CD14-positive monocyte (primary cell): ENCODE measurements around the gene TRIM69. TPM values are rescaled to one million over a fixed set of nuclear protein-coding genes. Genes with fewer than 3 reads are reported as not detected.

Experiments
- DNase-seq, 3 donors: peaks; one replicate each; pipeline ENCODE4 v3.0.0-alpha.2; 2011 to 2022
- H2AFZ ChIP-seq: 2 replicates; pipeline ENCODE4 v1.6.0; 2012; ENCODE audit warnings: mild to moderate bottlenecking, low read depth, low read length, inconsistent platforms; ENCODE audit not compliant: insufficient read depth, poor library complexity, severe bottlenecking
- H3K27ac ChIP-seq, 2 donors: 1 replicate in 1 of 2; 2 replicates in 1 of 2; pipeline ENCODE4 v1.5.1; 2012 to 2013; ENCODE audit warnings: low read length in 2 of 2, control low read depth in 1 of 2, inconsistent platforms in 1 of 2, low read depth in 1 of 2, mild to moderate bottlenecking in 1 of 2
- H3K27me3 ChIP-seq, 2 donors: one replicate each; pipeline versions ENCODE4 v1.6.0 to v1.6.1; 2011 to 2013; ENCODE audit warnings: low read length in 2 of 2; ENCODE audit not compliant: control insufficient read depth in 2 of 2, insufficient read depth in 2 of 2
- H3K36me3 ChIP-seq, 2 donors: replicated peaks in 1 of 2; 1 replicate in 1 of 2; 2 replicates in 1 of 2; pipeline versions ENCODE4 v1.5.1 to v1.6.1; 2012 to 2013; ENCODE audit warnings: low read length in 2 of 2, control low read depth in 1 of 2, inconsistent platforms in 1 of 2, mild to moderate bottlenecking in 1 of 2; ENCODE audit not compliant: insufficient read depth in 2 of 2, control insufficient read depth in 1 of 2
- H3K4me1 ChIP-seq, 2 donors: 1 replicate in 1 of 2; 2 replicates in 1 of 2; pipeline versions ENCODE4 v1.5.1 to v1.6.1; 2012 to 2013; ENCODE audit warnings: low read length in 2 of 2, control low read depth in 1 of 2, inconsistent platforms in 1 of 2, mild to moderate bottlenecking in 1 of 2, moderate library complexity in 1 of 2; ENCODE audit not compliant: insufficient read depth in 2 of 2, control insufficient read depth in 1 of 2
- H3K4me2 ChIP-seq: replicated peaks from 2 replicates; pipeline ENCODE3; 2012; ENCODE audit warnings: low read length, moderate library complexity, mild to moderate bottlenecking; ENCODE audit not compliant: poor library complexity, severe bottlenecking; ENCODE audit errors: extremely low read depth
- H3K4me3 ChIP-seq, 3 experiments: fragments of 200-600 bp in 1 of 3; sonication (generic) in 1 of 3; replicated peaks in 1 of 3; 1 replicate in 2 of 3; 2 replicates in 1 of 3; pipeline ENCODE4 v1.5.1; 2011 to 2013; ENCODE audit warnings: low read length in 3 of 3, mild to moderate bottlenecking in 3 of 3, control low read depth in 2 of 3, low read depth in 2 of 3, inconsistent platforms in 1 of 3, moderate library complexity in 1 of 3
- H3K79me2 ChIP-seq: 2 replicates; pipeline ENCODE4 v1.6.0; 2012; ENCODE audit warnings: mild to moderate bottlenecking, control low read depth, inconsistent platforms, low read length, moderate library complexity; ENCODE audit not compliant: insufficient read depth
- H3K9ac ChIP-seq: 2 replicates; pipeline ENCODE4 v1.6.0; 2017; ENCODE audit warnings: low read length, mild to moderate bottlenecking; ENCODE audit not compliant: insufficient read depth, poor library complexity, severe bottlenecking
- H3K9me3 ChIP-seq, 2 donors: replicated peaks in 1 of 2; 1 replicate in 1 of 2; 2 replicates in 1 of 2; pipeline versions ENCODE4 v1.5.1 to v1.6.1; 2012 to 2013; ENCODE audit warnings: low read length in 2 of 2, control low read depth in 1 of 2; ENCODE audit not compliant: control insufficient read depth in 1 of 2, insufficient read depth in 1 of 2
- H4K20me1 ChIP-seq: 2 replicates; pipeline ENCODE4 v1.6.0; 2012; ENCODE audit warnings: mild to moderate bottlenecking, low read length, control low read depth, moderate library complexity; ENCODE audit not compliant: insufficient read depth
- H3K27ac Mint-ChIP-seq, 7 donors: one replicate each; pipeline ENCODE4 v1.8.0; 2020; ENCODE audit warnings: mild to moderate bottlenecking in 7 of 7, mixed read lengths in 7 of 7, moderate library complexity in 6 of 7, inconsistent platforms in 2 of 7
- H3K27me3 Mint-ChIP-seq, 3 donors: one replicate each; pipeline ENCODE4 v1.8.0; 2021 to 2022; ENCODE audit warnings: low read depth in 3 of 3, mild to moderate bottlenecking in 3 of 3, mixed read lengths in 3 of 3, moderate library complexity in 3 of 3, inconsistent platforms in 1 of 3
- H3K36me3 Mint-ChIP-seq, 2 donors: one replicate each; pipeline ENCODE4 v1.8.0; 2020; ENCODE audit warnings: mixed read lengths in 2 of 2, inconsistent platforms in 1 of 2, mild to moderate bottlenecking in 1 of 2
- H3K4me1 Mint-ChIP-seq: one replicate; pipeline ENCODE4 v1.8.0; 2020; ENCODE audit warnings: mild to moderate bottlenecking, mixed read lengths
- H3K4me3 Mint-ChIP-seq, 2 donors: one replicate each; pipeline ENCODE4 v1.8.0; 2020; ENCODE audit warnings: mild to moderate bottlenecking in 2 of 2, mixed read lengths in 2 of 2, moderate library complexity in 1 of 2
- H3K9me3 Mint-ChIP-seq, 7 donors: one replicate each; pipeline ENCODE4 v1.8.0; 2020 to 2022; ENCODE audit warnings: mixed read lengths in 7 of 7, mild to moderate bottlenecking in 6 of 7, moderate library complexity in 6 of 7, inconsistent platforms in 2 of 7
- WGBS: methylation state at CpG from one replicate; pipeline ENCODE4 v1.1.5; 2013; ENCODE audit warnings: missing lambda C conversion rate; ENCODE audit not compliant: insufficient coverage; 5-methylcytosine and 5-hydroxymethylcytosine counted together
- intact Hi-C, 2 donors: fragments of 100-400 bp; cut with micrococcal nuclease; formaldehyde crosslinking; loops; one replicate each; pipeline versions ENCODE4 v1.15.0 to v1.15.1; 2023
- polyA plus RNA-seq, 3 donors: library from polyadenylated mRNA; depleted of rRNA in 1 of 3; unstranded in 2 of 3; stranded (reverse) in 1 of 3; fragments of 300-500 nt in 2 of 3; fragments of >200 nt in 1 of 3; fragmentation: Illumina TruSeq in 2 of 3; gene quantifications; 1 replicate in 2 of 3; 2 replicates in 1 of 3; pipeline ENCODE4 v1.2.3, GENCODE V29; 2012 to 2021
- TF ChIP-seq, protein P1 (sequence below): fragments of 200-600 bp; IDR thresholded peaks from one replicate; pipeline ENCODE4 v1.8.0; 2022; ENCODE audit warnings: antibody characterized with exemption, mild to moderate bottlenecking

The TRIM69 gene
- polyA plus RNA-seq, 3 donors, result 9.4 to 18.2 (median 15.8) TPM

DNA sequence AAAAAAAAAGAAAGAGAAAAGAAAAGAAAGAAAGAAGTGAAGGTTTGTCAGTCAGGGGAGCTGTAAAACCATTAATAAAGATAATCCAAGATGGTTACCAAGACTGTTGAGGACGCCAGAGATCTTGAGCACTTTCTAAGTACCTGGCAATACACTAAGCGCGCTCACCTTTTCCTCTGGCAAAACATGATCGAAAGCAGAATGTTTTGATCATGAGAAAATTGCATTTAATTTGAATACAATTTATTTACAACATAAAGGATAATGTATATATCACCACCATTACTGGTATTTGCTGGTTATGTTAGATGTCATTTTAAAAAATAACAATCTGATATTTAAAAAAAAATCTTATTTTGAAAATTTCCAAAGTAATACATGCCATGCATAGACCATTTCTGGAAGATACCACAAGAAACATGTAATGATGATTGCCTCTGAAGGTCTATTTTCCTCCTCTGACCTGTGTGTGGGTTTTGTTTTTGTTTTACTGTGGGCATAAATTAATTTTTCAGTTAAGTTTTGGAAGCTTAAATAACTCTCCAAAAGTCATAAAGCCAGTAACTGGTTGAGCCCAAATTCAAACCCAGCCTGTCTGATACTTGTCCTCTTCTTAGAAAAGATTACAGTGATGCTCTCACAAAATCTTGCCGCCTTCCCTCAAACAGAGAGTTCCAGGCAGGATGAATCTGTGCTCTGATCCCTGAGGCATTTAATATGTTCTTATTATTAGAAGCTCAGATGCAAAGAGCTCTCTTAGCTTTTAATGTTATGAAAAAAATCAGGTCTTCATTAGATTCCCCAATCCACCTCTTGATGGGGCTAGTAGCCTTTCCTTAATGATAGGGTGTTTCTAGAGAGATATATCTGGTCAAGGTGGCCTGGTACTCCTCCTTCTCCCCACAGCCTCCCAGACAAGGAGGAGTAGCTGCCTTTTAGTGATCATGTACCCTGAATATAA lies 23.0 kb upstream of the TRIM69 start:
- peak overlapping the region; percentile 100 for H3K9ac ChIP-seq
- no peak overlapping the region for H2AFZ ChIP-seq
- TF ChIP-seq, protein P1, sequence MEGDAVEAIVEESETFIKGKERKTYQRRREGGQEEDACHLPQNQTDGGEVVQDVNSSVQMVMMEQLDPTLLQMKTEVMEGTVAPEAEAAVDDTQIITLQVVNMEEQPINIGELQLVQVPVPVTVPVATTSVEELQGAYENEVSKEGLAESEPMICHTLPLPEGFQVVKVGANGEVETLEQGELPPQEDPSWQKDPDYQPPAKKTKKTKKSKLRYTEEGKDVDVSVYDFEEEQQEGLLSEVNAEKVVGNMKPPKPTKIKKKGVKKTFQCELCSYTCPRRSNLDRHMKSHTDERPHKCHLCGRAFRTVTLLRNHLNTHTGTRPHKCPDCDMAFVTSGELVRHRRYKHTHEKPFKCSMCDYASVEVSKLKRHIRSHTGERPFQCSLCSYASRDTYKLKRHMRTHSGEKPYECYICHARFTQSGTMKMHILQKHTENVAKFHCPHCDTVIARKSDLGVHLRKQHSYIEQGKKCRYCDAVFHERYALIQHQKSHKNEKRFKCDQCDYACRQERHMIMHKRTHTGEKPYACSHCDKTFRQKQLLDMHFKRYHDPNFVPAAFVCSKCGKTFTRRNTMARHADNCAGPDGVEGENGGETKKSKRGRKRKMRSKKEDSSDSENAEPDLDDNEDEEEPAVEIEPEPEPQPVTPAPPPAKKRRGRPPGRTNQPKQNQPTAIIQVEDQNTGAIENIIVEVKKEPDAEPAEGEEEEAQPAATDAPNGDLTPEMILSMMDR, result peak; percentile 60
- peaks cover 47 to 64% of the 10 kb centered on the region in 2 donors for H3K4me1 ChIP-seq
- H3K79me2 ChIP-seq, result peaks cover 91% of the 10 kb centered on the region
- H3K27me3 ChIP-seq, result no peaks in the 10 kb centered on the region
- H3K4me1 Mint-ChIP-seq, result peaks cover 51% of the 10 kb centered on the region
- peak overlapping the region; percentile 99 to 100 (median 100) for H3K27ac Mint-ChIP-seq
- peak overlapping the region; percentile 63 to 100 (median 96) for H3K4me3 ChIP-seq
- WGBS, result no CpG with 5 or more reads among the region's 5 CpGs
- H3K4me2 ChIP-seq, result peak overlapping the region; percentile 73
- DNase-seq, result peak; percentile 27 to 60 (median 45)
- H3K9me3 ChIP-seq, result no peaks in the 10 kb centered on the region
- peak overlapping the region; percentile 98 to 100 for H3K4me3 Mint-ChIP-seq
- H3K27ac ChIP-seq, result peak overlapping the region; percentile 99 to 100
- peaks cover 48 to 49% of the 10 kb centered on the region in 2 donors for H3K36me3 ChIP-seq
- peaks cover 69% of the 10 kb centered on the region for H4K20me1 ChIP-seq
- peaks cover 69% of the 10 kb centered on the region in 2 donors for H3K36me3 Mint-ChIP-seq
- H3K27me3 Mint-ChIP-seq, result peaks cover 2 to 9% (median 4%) of the 10 kb centered on the region in 3 donors
- intact Hi-C loops, result loop anchor here in 1 of 2 donors (2.0 kb wide), 1 partner anchor 16 kb away; no protein-coding TSS in a partner anchor
- H3K9me3 Mint-ChIP-seq, result peaks cover 0 to 15% (median 4%) of the 10 kb centered on the region in 7 donors

DNA sequence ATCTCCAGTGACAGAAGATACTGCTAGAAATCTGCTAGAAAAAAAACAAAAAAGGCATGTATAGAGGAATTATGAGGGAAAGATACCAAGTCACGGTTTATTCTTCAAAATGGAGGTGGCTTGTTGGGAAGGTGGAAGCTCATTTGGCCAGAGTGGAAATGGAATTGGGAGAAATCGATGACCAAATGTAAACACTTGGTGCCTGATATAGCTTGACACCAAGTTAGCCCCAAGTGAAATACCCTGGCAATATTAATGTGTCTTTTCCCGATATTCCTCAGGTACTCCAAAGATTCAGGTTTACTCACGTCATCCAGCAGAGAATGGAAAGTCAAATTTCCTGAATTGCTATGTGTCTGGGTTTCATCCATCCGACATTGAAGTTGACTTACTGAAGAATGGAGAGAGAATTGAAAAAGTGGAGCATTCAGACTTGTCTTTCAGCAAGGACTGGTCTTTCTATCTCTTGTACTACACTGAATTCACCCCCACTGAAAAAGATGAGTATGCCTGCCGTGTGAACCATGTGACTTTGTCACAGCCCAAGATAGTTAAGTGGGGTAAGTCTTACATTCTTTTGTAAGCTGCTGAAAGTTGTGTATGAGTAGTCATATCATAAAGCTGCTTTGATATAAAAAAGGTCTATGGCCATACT lies 21.1 kb upstream of the TRIM69 start:
- peaks cover 2 to 9% (median 4%) of the 10 kb centered on the region in 3 donors for H3K27me3 Mint-ChIP-seq
- H3K9me3 ChIP-seq, result no peaks in the 10 kb centered on the region
- H3K27ac Mint-ChIP-seq, result peak overlapping the region; percentile 3 to 100 (median 80)
- peaks cover 97% of the 10 kb centered on the region for H3K79me2 ChIP-seq
- peak overlapping the region in 1 of 2 donors; percentile 99 for H3K27ac ChIP-seq
- peak overlapping the region; percentile 98 to 100 for H3K4me3 Mint-ChIP-seq
- H4K20me1 ChIP-seq, result peaks cover 89% of the 10 kb centered on the region
- peaks cover 0 to 15% (median 4%) of the 10 kb centered on the region in 7 donors for H3K9me3 Mint-ChIP-seq
- 82% methylated on average over 1 of the region's 6 CpGs for WGBS
- peak overlapping the region in 2 of 3 experiments; percentile 63 to 96 for H3K4me3 ChIP-seq
- TF ChIP-seq, protein P1, result no peak
- peaks cover 73 to 78% of the 10 kb centered on the region in 2 donors for H3K36me3 Mint-ChIP-seq
- peaks cover 57 to 59% of the 10 kb centered on the region in 2 donors for H3K36me3 ChIP-seq
- intact Hi-C loops, result loop anchor here in 1 of 2 donors (1.0 to 5.0 kb wide), 2 partner anchors 8 to 178 kb away; partner anchors contain the start of gene EIF3J
- H3K4me1 Mint-ChIP-seq, result peaks cover 55% of the 10 kb centered on the region
- H2AFZ ChIP-seq, result no peak overlapping the region
- peaks cover 48 to 68% of the 10 kb centered on the region in 2 donors for H3K4me1 ChIP-seq
- H3K4me2 ChIP-seq, result peak overlapping the region; percentile 73
- no peaks in the 10 kb centered on the region for H3K27me3 ChIP-seq
- DNase-seq, result no peak
- H3K9ac ChIP-seq, result no peak overlapping the region
